ENCODE measurements around the gene EPHA10.
"Not testable (repeated sequence)": the region's sequence is repeated elsewhere in the genome, so short reads cannot be mapped to it uniquely, and the experiment has no call there.

The EPHA10 gene

DNA sequence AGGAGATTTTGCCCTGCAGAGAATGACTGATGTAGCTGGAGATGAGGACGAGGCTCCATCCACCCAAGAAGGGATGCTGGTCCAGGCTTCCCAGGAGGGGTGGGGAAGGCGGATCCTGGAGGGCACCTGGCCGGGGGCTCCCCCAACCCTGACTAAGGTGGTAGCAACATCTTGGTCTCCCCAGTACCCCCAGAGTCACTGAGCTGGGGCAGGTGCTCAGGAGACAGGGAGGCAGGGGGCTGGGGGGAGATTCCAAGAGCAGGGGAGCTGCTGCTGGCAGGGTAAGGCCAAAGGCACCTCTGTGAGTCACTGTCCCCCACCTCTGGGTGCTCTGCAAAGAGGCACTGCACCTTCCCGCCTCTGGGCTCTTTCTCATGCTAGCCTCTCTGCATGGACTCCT, 48.6 kb downstream of the EPHA10 start:
- DNase-seq (no peak), ATAC-seq (no peak)

DNA sequence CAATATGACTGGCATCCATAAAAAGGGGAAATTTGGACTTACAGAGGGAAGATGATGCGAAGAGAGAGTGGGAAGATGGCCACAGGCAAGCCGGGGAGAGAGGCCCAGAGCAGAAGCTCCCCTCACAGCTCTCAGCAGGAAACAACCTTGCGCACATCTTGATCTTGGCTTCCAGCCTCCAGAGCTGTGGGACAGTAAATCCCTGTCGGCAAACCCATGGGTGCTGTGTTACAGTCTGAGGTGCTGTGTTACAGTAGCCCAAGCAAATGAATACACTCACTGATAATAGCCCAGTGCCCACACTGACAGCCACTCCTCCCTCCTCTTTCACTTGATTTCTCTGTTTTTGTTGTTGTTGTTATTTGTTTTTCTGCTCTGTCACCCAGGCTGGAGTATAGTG, 50.2 kb downstream of the EPHA10 start:
- no peak for ATAC-seq
- no peak for DNase-seq

DNA sequence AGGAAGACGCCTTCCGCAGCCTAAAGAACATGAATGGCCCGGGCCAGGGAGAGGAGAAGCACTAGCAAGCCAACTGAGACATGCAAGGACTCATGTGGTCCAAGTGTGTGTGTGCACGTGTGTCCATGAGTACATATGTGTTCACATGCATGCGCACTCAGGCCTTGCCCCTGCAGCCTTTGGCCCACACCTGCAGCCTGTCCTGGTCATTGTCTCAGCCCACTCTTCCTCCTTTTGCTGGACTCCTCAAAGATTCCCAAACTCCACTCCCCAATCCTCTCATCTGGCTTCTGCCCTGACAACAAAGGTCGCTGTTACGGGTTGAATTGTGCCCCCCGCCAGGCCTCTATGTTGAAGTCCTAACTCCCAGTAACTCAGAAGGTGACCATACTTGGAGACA, 50.7 kb downstream of the EPHA10 start:
- ATAC-seq (no peak), DNase-seq (no peak)

DNA sequence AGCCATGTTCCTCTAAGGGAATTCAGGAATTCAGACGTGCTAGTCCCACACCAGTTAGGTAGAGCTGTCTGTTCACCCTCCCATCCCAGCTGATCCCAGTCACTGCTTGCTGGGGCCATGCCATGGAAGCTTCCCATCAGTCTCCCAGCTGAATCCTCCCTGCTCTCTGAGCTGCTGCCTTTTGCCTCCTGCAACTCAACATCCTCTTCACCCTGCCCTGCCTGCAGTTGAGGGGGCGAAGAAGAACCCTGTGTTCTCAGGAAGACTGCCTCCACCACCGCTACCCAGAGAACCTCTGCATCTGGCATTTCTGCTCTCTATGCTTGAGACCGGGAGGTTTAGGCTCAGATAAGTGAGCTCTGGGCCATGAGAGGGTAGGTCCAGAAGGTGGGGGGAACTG, 56.4 kb downstream of the EPHA10 start:
- ATAC-seq (no peak), DNase-seq (no peak)

DNA sequence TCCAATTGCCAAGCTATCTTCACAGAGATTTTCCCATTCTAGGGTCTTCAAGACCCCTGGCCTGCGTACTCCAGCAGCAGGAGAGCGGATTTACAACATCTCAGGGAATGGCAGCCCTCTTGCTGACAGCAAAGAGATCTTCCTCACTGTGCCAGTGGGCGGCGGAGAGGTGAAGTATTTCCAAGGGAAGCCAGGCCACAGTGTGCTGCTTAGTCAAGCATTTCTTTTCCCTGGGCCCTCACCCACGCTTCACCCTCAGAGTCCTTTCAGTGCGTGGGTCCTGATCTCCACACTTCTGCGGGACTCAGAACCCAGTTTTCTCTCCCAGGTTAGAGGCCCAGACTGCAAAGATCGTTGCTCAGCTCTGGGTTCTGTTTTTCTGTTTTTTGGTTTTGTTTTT, 59.5 kb downstream of the EPHA10 start:
- DNase-seq = no peak
- no peak for ATAC-seq

DNA sequence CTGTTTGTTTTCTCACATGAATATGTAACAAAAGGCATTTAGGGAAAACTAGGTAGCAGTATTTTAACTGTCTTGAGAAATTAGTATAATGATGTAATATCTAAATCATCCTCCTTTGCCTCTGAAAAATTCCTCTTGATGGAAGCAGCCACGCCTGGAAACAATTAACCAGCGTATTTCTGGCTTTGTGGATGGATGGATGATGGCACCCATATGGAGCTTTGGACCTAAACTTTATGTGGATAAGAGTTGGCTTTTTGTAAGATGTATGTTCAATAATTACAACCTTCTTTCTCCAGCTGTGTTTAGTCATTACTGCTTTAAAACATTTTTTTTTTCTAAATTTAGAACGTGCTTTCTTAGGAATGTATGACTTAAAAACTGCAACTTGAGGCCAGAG, 60.0 kb downstream of the EPHA10 start:
- DNase-seq (no peak), ATAC-seq (no peak)

DNA sequence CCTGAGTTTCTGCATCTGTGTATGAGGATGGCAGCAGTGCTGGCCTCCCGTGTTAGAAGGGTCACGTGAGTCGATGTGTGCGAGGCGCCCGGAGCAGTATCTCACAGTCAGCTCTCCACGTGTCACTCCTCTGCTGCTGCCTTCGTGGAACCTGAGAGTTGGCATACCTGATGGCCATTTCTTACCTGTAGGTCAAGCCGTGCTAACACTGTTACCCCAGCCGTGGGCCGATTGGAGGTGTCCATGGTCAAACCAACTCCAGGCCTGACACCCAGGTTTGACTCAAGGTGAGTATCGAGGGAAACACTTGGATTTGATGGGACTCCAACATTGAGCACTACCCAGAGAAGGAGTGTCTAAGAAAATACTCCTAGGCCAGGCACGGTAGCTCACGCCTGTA, 61.9 kb downstream of the EPHA10 start:
- no peak for ATAC-seq
- no peak for DNase-seq

DNA sequence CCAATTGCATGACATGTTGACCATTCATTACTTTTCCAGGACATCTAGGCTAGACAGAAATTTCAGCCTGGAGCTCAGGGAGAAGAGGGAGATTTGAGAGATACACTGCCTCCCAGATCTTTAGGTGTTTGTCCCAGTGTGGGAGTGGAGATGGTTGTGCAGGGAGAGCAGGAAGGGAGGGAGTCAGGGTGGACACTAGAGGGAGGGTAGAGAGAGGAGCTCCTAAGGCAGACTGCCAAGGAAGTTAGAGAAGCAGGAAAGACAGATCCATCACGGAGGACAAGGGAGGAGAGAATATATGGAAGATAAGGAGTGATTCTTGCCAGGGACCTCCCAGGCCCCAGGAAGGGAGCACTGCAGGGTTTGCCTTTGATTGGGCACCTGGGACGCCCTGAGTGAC, 63.9 kb downstream of the EPHA10 start:
- DNase-seq = no peak
- no peak for ATAC-seq

DNA sequence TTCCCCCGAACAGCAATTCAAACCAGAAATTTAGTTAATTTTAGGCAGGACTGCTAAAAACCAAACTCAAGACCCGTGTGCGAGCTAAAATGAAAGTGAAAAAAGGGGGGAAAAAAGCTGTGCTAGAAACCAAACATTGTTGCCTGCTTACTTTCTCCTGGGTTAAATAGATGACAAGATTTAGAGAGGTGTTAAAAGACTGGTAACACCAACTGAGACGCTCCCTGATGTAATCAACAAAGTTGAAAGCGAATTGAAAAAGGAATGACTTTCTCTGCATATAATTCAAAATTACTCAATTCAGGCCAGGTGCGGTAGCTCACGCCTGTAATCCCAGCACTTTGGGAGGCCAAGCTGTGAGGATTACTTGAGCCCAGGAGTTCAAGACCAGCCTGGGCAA, 65.8 kb downstream of the EPHA10 start:
- no peak for ATAC-seq
- no peak for DNase-seq

DNA sequence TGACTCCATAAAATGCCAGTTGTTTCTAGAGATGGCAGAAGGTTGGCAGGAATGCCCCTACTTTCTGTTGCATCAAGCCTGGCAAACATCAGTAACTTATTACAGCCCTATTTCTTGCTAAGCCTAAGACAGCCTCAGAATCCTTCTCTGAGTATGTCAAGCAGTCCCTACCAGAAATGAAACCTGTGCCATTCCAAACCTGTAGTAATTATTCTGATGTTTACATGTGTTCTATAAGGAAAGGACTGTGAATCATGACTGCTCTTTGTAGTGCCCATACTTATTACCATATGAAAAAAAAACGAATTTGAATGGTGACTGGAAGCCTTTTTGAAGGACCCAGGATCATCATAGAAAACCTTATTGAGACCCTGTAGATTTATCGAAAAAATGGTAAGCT, 67.2 kb downstream of the EPHA10 start:
- ATAC-seq (no peak), DNase-seq (no peak)

DNA sequence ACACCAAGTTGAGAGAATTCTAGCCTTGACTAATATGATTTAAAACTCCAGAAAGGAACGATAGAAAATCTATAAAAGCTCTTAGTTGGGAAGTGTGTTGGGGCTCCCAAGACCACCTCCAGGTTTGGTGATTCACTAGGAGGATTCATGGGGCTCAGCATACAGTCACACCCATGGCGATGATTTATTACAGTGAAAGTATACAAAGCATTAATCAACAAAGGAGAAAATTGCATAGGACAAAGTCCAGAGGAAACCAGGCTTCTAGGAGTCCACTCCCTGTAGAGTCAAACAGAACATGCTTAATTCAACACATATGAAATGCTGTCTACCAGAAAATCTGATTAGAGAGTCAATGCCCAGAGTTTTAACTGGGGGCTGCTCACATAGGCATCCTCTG, 67.8 kb downstream of the EPHA10 start:
- ATAC-seq (no peak), DNase-seq (no peak)

DNA sequence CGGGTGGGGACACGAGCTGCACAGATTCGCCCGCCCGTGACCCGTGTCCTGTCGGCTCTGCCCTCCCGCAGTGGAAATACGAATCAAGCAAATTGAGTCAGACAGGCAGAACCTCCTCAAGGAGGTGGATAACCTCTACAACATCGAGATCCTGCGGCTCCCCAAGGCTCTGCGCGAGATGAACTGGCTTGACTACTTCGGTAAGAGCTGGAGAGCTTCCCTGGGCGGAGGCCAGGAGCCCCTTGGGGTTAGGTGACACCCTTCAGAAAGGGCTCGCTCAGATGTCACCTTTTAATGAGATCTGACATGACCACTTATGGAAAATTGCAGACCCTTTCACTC, 72.1 kb downstream of the EPHA10 start:
- ATAC-seq (no peak), DNase-seq (peak; percentile 31)

DNA sequence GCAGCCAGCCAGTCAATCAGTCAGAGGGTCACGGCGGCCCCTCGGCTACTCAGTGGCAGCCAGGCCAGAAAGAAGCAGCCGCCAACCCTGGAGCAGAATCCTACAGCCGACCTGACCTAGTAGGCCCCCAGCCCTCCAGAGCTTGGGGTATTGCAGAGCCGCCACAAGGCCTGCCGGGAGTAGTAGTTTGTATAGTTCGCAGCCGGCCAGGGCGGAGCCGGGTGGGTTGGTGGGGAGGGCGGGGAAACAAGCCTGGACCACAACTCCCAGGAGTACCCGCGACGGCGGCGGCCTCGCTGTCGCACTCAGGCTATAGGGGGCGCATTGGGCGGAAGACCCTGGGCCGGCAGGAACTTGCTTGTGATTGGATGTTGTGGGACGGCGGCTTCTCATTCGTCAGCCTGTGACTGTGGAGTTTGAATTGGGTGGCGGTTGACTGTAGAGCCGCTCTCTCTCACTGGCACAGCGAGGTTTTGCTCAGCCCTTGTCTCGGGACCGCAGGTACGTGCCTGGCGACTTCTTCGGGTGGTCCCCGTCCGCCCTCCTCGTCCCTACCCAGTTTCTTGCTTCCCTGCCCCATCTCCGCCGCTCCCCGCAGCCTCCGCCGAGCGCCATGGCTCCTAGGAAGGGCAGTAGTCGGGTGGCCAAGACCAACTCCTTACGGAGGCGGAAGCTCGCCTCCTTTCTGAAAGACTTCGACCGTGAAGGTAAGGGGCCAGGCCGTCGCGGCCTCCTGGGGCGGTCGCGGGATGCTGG, 72.7 kb downstream of the EPHA10 start, which contains the start of gene CDCA8:
Gene CDCA8, plus strand, starts transcription at position 439 of the 756 bp plus-strand sequence. Its CDS starts 175 bp downstream, at position 614.
- DNase-seq (peak; percentile 98), ATAC-seq (peak; percentile 90)

DNA sequence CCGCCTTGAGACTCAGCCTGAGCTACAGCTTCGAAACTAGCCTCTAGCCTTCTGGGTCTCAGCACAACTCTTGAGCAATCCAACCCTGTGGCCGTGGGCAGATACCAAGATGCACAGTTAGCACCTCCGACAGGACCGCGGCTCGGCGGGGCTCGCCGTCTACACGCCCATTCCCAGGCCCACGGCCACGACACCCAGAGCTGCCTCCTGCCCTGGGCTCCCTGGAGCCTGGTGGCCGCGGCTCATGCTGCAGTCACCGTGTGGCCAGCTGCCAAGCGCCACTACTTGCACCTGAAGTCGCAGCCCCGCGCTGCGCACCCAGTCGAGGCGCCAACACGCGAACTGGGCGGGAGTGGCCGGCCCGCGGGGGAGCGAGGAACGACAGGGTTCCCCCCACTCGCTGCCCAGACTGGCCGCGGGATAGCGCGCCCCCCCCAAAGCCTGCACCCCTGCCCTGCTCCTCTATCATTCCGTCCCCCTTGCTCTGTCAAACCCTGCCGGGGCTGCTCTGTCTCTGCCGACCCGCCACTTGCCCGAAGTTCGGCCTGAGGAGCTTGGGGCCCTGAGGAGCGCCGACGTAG, 73.3 kb downstream of the EPHA10 start:
- ATAC-seq = no peak

DNA sequence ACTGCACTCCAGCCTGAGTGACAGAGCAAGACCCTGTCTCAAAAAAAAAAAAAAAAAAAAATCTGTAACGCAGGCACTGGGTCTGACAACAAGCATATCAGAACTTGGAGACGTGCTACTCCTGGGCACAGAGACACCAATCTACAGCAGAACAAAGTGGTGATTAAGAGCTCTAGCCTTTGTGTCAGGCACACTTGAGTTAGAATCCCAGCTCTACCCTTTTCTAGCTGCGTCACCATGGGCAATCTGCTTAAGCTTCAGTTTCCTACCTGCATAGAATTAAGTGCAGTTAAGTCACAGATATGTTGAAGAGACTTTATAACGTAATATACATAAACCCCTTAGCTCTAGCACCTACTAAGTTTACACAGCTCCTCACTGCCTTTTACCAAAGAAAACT, 76.0 kb downstream of the EPHA10 start:
- DNase-seq = no peak
- ATAC-seq = no peak

More for the DNA sequence above, 73.3 kb downstream of the EPHA10 start:
- DNase-seq = peak; percentile 41

DNA sequence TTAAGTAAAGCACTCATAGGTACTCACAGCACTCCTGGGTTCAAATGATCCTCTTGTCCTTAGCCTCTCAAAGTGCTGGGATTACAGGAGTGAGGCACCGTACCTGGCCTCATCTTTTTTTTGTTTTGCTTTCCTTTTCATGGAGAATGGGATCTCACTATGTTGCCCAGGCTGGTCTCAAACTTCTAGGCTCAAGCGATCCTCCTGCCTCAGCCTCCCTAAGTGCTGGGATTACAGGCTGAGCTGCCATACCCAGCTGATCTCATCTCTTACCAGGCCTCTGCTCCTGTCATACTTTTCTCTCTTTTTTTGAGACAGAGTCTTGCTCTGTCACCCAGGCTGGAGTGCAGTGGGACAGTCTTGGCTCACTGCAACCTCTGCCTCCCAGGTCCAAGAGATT, 77.2 kb downstream of the EPHA10 start:
- not testable (repeated sequence) for DNase-seq, ATAC-seq

DNA sequence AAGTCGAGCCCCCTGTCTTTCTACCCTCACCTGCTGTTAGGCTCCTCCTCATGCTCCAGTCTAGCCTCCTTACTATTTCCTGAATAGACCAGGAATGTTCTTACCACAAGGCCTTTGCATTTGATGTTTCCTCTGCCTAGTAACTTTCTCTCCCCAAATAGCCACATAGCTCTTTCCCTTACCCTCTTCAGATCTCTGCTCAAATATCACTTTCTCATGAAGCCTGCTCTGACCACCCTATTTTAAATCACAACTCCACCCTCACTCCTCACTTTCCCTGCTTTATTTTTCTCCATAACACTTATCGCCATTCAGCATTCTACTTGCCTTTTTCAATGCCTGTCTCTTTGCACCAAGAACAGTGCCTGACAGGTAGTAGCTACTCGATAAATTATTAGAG, 79.2 kb downstream of the EPHA10 start:
- no peak for DNase-seq
- no peak for ATAC-seq

DNA sequence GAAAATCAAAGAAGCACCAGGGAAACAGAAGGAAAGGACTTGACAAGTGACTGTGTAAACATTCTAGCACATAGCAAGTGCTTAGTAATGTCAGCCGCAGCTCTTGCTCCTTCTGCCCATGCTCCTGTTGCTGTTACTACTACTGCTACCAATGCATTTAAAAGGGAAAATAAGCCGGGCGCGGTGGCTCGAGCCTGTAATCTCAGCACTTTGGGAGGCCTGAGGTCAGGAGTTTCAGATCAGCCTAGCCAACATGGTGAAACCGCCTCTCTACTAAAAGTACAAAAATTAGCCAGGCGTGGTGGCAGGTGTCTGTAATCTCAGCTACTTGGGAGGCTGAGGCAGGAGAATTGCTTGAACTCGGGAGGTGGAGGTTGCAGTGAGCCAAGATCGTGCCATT, 80.7 kb downstream of the EPHA10 start:
- ATAC-seq, DNase-seq: not testable (repeated sequence)

DNA sequence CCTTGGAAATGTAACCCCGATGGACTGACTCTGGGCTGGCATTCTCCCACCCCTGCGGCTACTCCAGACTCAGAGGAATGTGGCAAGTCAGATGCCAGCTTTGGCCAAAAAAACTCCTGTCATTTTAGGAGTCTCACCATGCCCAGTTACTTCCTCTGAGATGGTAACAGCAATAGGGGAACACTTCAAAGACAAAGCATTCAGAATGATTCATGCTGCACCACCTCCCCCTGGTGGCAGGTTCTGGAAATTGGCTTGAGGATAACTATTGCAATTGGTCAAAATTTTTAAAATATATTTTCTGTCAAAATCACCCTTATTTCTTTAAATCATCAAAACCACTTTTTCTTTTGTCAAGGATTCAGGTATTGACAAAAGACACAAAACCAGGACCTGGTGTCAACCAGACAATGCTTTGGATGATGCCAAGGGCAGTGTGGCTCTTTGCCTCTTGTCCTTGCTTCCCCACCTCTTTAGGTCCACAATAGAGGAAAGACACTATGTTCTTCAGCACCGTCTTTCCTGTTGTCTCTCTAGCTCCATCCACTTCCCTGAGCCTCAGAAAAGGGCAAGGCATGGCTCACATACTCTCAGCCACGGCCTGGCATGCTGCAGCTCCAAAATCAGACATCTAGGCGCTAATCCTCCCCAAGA, 82.5 kb downstream of the EPHA10 start:
- ATAC-seq (no peak), DNase-seq (peak; percentile 82)

DNA sequence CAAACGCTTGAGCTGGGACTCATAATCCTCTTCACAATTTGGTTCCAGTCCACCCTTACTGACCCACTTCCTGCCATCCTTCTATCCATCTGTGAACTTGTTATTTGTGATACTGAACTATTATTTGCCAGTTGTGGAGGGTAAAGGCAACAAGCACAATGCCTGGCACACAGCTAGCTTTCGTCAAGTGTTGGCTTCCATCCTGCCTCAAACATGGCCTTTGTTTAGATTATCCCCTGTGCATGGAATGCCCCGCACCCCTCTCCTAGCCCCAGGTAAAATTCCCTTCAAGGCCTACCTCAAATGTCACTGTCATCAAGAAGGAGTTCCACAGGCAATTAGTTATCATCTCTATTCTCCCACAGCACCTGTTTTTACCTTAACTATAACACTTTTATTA, 84.0 kb downstream of the EPHA10 start:
- DNase-seq = no peak
- no peak for ATAC-seq

DNA sequence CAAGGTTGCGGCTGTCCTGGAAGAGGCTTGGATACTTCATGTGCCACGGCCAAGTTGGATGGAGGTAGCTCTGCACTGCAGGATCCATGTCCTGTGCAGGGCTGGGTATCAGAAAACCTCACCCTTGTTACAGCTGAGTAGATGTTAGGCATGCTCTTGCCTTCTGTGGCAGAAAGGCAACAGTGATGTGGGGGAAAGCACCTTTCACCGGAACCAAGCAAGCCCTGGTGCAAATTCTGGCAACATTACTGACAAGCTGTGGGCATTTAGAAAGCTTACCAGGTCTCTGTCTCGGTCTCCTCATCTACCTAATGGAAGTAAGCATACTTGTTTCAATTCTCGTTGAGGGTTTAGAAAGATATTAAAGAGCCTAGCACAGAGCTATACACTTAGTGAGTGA, 87.1 kb downstream of the EPHA10 start:
- ATAC-seq (no peak), DNase-seq (no peak)

DNA sequence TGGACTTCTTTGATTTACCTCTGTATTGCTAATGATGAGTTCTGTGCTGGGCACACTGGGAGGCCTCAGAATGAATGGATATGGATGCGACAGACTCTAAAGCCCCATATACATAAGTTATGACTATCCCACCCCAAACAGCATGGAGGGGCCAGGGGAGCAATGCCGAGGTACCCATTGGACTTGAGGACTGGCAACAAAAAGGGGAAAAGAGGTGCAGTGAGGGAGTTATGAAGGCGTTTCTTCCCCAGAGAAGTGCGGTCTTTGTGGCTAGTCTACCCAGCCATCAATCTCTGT, 87.8 kb downstream of the EPHA10 start:
- DNase-seq = no peak
- ATAC-seq = no peak

DNA sequence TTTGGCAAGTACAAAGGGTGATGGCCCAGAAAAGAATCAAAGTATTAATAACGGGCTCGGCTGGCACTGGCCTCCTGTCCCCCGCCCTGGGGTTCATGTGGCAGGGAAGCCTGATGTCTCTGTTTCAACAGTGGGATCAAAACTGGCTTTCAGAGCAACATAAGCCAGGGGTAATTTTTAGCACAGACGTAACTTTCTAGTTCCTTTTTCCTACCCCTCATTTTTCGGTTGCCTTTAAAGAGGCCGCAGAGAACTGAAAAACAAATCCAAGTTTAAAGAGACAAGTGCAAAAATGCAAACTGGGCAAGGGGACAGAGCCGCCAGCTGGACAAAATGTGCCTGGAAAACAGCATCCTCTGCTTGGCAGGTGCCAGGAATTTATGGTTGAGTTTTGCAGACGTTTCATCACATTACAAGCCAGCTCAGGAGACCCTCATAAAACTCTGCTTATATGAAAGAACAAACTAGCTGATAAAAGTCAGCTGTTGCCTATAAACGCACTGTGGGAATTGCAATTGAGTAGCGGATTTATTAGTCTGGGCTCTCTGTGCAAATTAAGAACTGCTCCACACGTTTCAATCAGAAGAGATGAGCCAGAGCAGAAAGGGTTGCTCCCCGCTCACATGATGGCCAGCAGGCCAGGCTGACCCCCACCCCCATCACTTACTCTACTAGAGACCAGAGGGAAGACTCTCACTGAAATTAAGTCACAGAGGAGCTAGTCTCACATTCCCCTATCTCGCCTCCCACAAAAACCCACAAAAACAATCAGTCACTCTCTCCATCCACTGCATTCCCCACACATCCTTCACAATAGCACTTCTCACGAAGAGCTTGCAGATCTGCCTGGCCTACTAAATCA, 88.4 kb downstream of the EPHA10 start:
- ATAC-seq (no peak), DNase-seq (no peak)

Data from stimulated activated naive CD8-positive, alpha-beta T cell treated with anti-CD3 and anti-CD28 coated beads, Interleukin-15, Interleukin-2, amounts not matched to agents 100 U/mL and 50 U/mL, for 24 hours (primary cell).